ENCODE results near the gene NAT9. TPM values are rescaled to one million over a fixed set of nuclear protein-coding genes. Genes with fewer than 3 reads are reported as not detected.
A peak's percentile ranks its signal among the peaks of the same experiment; 100 is the strongest.

The NAT9 gene
- total and polyA plus RNA-seq, 2 of the 4 experiments (the other 2 are of a cell fraction): 48.9 to 62.0 TPM

GRCh38 chr17:74814453-74814852 is 38.3 kb upstream of the NAT9 start:
- DNase-seq: no peak
- no peak for ATAC-seq (ENCODE audit: low read depth)
- Histone ChIP-seq H2BK15ac (ENCODE audit: low read depth, low read length) (no peak overlapping the region), H4K5ac (ENCODE audit: low read depth, low read length) (no peak overlapping the region), H4K8ac (ENCODE audit: low read depth in 2 of 2, low read length in 2 of 2) (no peak overlapping the region), H3K23ac (ENCODE audit: low read depth, low read length) (no peak overlapping the region), H4K20me1 (ENCODE audit: insufficient read depth, low read length) (no peaks in the 10 kb centered on the region; the same call in 1 of the 2 replicates), H2AK5ac (ENCODE audit: low read depth, low read length) (no peak overlapping the region), H3K4me1 (ENCODE audit: control insufficient read depth, insufficient read depth, low read length) (no peaks in the 10 kb centered on the region), H3K56ac (ENCODE audit: extremely low read depth, insufficient read depth, low read length) (no peak overlapping the region), H3K4ac (ENCODE audit: low read depth, low read length) (no peak overlapping the region), H2AK9ac (replicated peaks; ENCODE audit: low read depth, low read length, poor library complexity) (no peak overlapping the region), H3K4me3 (ENCODE audit: insufficient read depth, low read depth, low read length) (no peak overlapping the region), H3K18ac (ENCODE audit: low read depth, low read length) (no peak overlapping the region), H3K9me1 (ENCODE audit: insufficient read depth, low read length) (0 out of 2 replicates have a peak, but pooled peaks cover 5% of the 10 kb centered on the region), H3K27me3 (ENCODE audit: control insufficient read depth, insufficient read depth, low read length) (no peaks in the 10 kb centered on the region), H4K91ac (ENCODE audit: insufficient read depth, low read depth, low read length) (no peak overlapping the region), H3K36me3 (ENCODE audit: control insufficient read depth, insufficient read depth, low read length) (peaks cover 5% of the 10 kb centered on the region; the same call in 1 of the 2 replicates), H3K9ac (ENCODE audit: low read depth, low read length) (no peak overlapping the region), H3K79me1 (ENCODE audit: low read depth in 1 of 2, low read length in 2 of 2) (no peaks in the 10 kb centered on the region), H3K4me2 (ENCODE audit: low read depth, low read length) (no peak overlapping the region), H3K9me3 (ENCODE audit: control insufficient read depth, insufficient read depth, low read length) (no peaks in the 10 kb centered on the region), H2BK5ac (ENCODE audit: low read depth, low read length, poor library complexity, severe bottlenecking) (no peak overlapping the region), H2AFZ (replicated peaks; ENCODE audit: low read length, poor library complexity) (no peak overlapping the region), H2BK20ac (ENCODE audit: low read depth, low read length) (no peak overlapping the region), H3K14ac (replicated peaks; ENCODE audit: low read depth, low read length) (no peak overlapping the region), H2BK120ac (ENCODE audit: low read depth, low read length) (no peak overlapping the region), H3K27ac (ENCODE audit: insufficient read depth, low read length) (no peak overlapping the region)
- no TSS peak for BruUV-seq (replicated peaks)
- no peak for TF ChIP-seq FOS (IDR thresholded peaks at IDR 0.05; ENCODE audit: low read depth, low read length)
- no peak for TF ChIP-seq CEBPB (IDR thresholded peaks at IDR 0.05; ENCODE audit: low read depth, low read length)
- TF ChIP-seq CTCF (conservative IDR thresholded peaks at IDR 0.05; ENCODE audit: low read depth, low read length): 0 out of 2 replicates have a peak, but pooled peaks have one; percentile 3
- WGBS, 2 experiments (ENCODE audit: extremely low coverage in 2 of 2, insufficient read length in 1 of 2): 100% methylated on average over 2 of the region's 5 CpGs; no CpG with 5 or more reads in 1 of the 2 experiments
- CTCF ChIA-PET: no interaction called here
- intact Hi-C loops (cut with micrococcal nuclease): no loop called here
- POLR2A ChIA-PET (ENCODE audit: unreplicated experiment): no interaction called here
- dilution Hi-C loops (cut with HindIII; ENCODE audit: low sequenced_read_pairs, unreplicated experiment): no loop called here
- in situ Hi-C loops (cut with MboI; ENCODE audit: low sequenced_read_pairs): no loop called here

Data from IMR-90 (cell line).